ENCODE results near the gene DYNC1I2.
A peak's percentile ranks its signal among the peaks of the same experiment; 100 is the strongest.

The DYNC1I2 gene

GRCh38 chr2:171778515-171778914 lies 91.2 kb downstream of the DYNC1I2 start:
- DNase-seq (ENCODE audit: low spot score) = no peak

DNA sequence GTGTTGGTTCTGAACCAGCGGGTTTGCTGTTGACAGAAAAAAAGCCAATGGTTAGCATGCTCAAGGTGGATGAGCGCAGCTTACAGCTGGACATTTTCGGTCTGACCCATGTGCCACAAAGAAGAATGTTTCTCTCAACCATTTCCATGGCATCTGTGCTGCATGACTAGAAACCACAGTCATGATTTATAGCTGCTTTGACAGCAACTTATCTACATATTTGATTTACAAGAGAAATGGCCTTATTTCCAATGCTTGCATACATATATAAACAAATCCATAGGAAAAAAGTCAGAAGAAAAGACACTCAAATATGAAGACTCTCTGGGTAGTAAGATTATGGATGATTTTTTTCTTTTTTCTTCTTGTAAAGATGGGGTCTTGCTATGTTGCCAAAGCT lies 98.2 kb downstream of the DYNC1I2 start:
- no peak for DNase-seq (ENCODE audit: low spot score)

GRCh38 chr2:171787333-171788072 lies 100.2 kb downstream of the DYNC1I2 start:
- no peak for DNase-seq (ENCODE audit: low spot score)

DNA sequence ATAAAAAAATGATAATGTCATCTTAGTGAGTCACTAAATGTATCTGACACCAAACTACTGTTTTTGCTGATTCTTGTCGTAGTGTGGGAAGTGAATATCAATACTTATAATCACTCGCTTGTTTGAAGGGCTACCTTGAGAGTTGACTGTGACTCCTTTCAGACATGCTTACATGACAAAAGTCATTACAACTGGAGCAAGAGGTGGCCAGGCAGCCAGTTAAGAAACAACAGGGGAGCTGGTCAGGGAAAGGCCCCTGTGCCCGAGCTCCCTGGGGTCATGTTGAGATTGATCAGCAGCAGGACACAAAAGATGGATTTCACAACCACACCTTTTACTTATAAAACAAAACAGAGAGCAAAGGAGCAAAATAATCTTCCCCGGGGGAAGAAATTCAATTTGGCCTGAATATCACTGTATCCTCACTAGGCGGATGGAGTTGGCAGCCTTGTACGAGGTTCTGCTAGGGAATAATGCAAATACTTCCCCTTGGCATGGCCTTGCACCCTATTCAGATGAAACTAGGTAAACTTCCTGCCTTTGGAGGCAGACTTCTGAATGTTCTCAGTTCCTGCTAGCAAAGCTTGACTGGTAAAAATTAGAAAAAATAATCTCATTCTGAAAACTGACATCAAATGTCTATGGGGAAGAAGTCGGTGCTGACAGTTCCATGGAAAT lies 101.2 kb downstream of the DYNC1I2 start:
- no peak for DNase-seq (ENCODE audit: low spot score)

- DNase-seq (ENCODE audit: low spot score) = no peak
Measured at GRCh38 chr2:171789956-171790355, 102.7 kb downstream of the DYNC1I2 start.

- no peak for DNase-seq (ENCODE audit: low spot score)
Measured at GRCh38 chr2:171791361-171791760, 104.1 kb downstream of the DYNC1I2 start.

DNA sequence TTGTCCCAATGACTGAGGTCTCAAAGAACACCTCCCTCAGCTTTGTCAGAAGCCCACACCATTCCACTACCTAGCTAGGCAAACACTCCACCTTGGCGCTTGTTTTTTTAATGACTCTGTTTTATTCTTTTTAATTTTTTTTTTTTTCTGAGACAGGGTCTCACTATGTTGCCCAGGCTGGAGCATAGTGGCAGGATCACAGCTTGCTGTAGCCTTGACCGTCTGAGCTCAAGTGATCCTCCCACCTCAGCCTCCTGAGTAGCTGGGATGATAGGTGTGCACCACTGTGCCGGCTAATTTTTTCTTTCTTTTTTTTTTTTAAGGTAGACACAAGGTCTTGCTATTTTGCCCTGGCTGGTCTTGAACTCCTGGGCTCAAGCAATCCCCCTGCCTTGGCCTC lies 104.9 kb downstream of the DYNC1I2 start:
- no peak for DNase-seq (ENCODE audit: low spot score)

GRCh38 chr2:171792886-171793580 lies 105.8 kb downstream of the DYNC1I2 start:
- DNase-seq (ENCODE audit: low spot score) = no peak

DNA sequence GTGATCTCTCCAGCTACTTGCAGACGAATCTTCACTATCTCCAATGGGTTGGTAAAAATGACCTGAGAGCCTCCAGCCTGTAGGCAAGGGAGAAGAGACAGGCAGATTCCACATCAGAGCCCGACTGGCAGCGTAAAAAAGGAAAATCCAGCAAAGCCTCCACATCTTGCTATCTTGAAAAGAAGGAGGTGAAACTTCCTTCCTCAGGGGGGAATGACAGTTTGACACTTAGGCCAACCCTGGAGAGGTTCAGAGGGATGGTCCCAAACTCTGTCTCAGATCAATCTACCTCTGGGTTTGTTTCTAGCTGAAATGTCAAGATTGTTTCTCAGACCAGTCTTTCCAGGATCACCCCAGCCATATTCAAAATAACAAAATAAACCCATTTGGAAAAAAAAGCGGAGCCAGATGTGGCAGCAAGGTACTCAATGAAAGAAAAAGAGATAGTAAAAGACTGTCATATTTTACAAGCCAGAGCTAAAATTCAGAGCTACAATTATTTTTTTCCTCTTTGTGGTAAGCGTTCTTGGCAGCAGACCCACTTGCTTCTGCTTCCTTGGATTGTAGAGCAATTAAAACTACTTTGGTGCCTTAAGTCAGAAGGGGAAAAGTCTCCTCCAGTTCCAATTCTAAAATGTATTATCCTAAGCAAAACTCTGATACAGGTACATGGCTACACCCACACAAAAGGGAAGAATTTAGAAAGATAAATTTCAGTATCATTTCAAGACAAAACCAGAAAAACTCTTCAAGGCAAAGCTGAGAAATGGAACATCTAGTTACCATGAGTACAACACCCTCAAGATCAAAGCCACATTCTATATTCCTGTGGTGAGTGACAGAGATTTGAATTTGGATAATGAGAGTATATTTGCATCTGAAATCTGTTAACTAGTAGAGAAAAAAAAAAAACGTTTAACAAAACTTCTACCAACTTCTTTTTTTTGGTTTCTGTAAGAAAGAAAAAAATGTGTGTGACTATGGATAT lies 106.7 kb downstream of the DYNC1I2 start:
- peak; percentile 14 for DNase-seq (ENCODE audit: low spot score)

DNA sequence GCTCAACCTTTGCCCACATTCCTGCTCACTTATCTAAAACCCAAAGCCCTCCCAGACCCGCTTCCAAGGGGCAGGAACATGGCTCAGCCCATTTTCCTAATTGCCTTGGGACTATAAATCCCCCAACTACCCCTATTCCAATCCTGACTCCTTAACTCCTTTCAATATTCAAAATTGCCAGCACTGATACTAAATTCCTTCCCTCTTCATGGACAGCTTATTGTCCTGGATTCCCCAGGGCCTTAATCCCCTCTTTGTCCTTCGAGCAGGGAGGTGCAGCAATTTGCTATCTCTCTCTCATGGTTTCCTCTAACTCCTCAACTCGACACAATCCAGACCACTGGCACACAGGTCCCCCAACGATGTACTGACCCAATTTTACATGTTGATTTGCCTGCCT lies 107.6 kb downstream of the DYNC1I2 start:
- DNase-seq (ENCODE audit: low spot score) = no peak

All from putamen (tissue), 1 donor.